Panc1 (cell line): ENCODE data around the gene MYBPH. TPM values are rescaled to one million over a fixed set of nuclear protein-coding genes. Genes with fewer than 3 reads are reported as not detected.

Source experiments
- ATAC-seq: fragments of 200-7000 bp; cut with Tn5 transposase; 2 replicates; pipeline ENCODE4 v1.9.1; 2020; ENCODE audit warnings: mild to moderate bottlenecking, moderate library complexity
- BruUV-seq: library from RNA; stranded (reverse); fragments of 400-500 nt; replicated peaks from 2 replicates; lab custom pipeline; 2021; lab: Mats Ljungman, UMichigan
- CTCF ChIA-PET: fragments of 300-600 bp; sonication (Branson Sonifier 250); formaldehyde crosslinking; loops from one replicate; lab custom pipeline; 2022; ENCODE audit warnings: antibody characterized with exemption; lab: Charles Lee
- POLR2A ChIA-PET: fragments of 300-600 bp; sonication (Branson Sonifier 250); formaldehyde crosslinking; loops from one replicate; lab custom pipeline; 2022; ENCODE audit warnings: antibody characterized with exemption; lab: Charles Lee
- DNase-seq: peaks from one replicate; pipeline ENCODE4 v3.0.0-alpha.2; 2010; ENCODE audit warnings: low read depth, low spot score
- H3K27ac ChIP-seq: 2 replicates; pipeline ENCODE4 v1.5.1; 2011; ENCODE audit warnings: mild to moderate bottlenecking, low read length, inconsistent platforms
- H3K27me3 ChIP-seq: fragments of 200-500 bp; sonication (Bioruptor generic); 2 replicates; pipeline ENCODE4 v1.6.0; 2014; ENCODE audit warnings: low read length, inconsistent platforms; ENCODE audit not compliant: control insufficient read depth, insufficient read depth
- H3K36me3 ChIP-seq: fragments of 200-500 bp; sonication (Bioruptor generic); 2 replicates; pipeline ENCODE4 v1.5.1; 2014; ENCODE audit warnings: inconsistent platforms, mild to moderate bottlenecking, low read length, moderate library complexity; ENCODE audit not compliant: control insufficient read depth, insufficient read depth
- H3K4me1 ChIP-seq: 2 replicates; pipeline ENCODE4 v1.5.1; 2011; ENCODE audit warnings: inconsistent platforms, mild to moderate bottlenecking, low read length, moderate library complexity; ENCODE audit not compliant: control insufficient read depth, insufficient read depth
- H3K4me3 ChIP-seq, 2 experiments: 2 replicates each; pipeline ENCODE4 v1.5.1; 2011 to 2012; ENCODE audit warnings: low read depth in 2 of 2, low read length in 2 of 2, mild to moderate bottlenecking in 2 of 2, inconsistent platforms in 1 of 2, moderate library complexity in 1 of 2
- H3K9me3 ChIP-seq: fragments of 200-500 bp; sonication (Bioruptor generic); 2 replicates; pipeline ENCODE4 v1.5.1; 2014; ENCODE audit warnings: low read depth, mild to moderate bottlenecking, inconsistent platforms, low read length, moderate library complexity; ENCODE audit not compliant: control insufficient read depth, insufficient read depth
- POLR2AphosphoS5 ChIP-seq: IDR thresholded peaks from 2 replicates; pipeline ENCODE4 v1.6.1; 2012; ENCODE audit warnings: mild to moderate bottlenecking, low read depth, low read length, moderate library complexity
- SIN3A ChIP-seq: IDR thresholded peaks from 2 replicates; pipeline ENCODE4 v1.6.1; 2012; ENCODE audit warnings: low read depth, mild to moderate bottlenecking, low read length, moderate library complexity, borderline replicate concordance; ENCODE audit not compliant: insufficient read depth
- TCF7L2 ChIP-seq: IDR thresholded peaks from 2 replicates; pipeline ENCODE4 v1.6.1; 2011; ENCODE audit warnings: mild to moderate bottlenecking, low read depth, low read length, inconsistent platforms
- in situ Hi-C: cut with HindIII; loops from 2 replicates; pipeline ENCODE4 v1.10.0; 2016; ENCODE audit warnings: low sequenced_read_pairs, low pct_unique_long_range_greater_than_20kb
- intact Hi-C: fragments of 100-400 bp; cut with micrococcal nuclease; formaldehyde crosslinking; loops from one replicate; pipeline ENCODE4 v1.10.0; 2022; ENCODE audit not compliant: unreplicated experiment
- total RNA-seq: library from RNA; stranded (reverse); gene quantifications from one replicate; pipeline ENCODE4 v1.2.1, GENCODE V29; 2021; ENCODE audit not compliant: unreplicated experiment
- TF ChIP-seq, protein P1 (sequence below): fragments of 450-650 bp; IDR thresholded peaks from 2 replicates; pipeline ENCODE4 v1.5.1; 2017; ENCODE audit warnings: mild to moderate bottlenecking
- TF ChIP-seq, protein P2 (sequence below), 2 experiments: IDR thresholded peaks; 2 replicates each; pipeline ENCODE4 v1.6.1; 2011 to 2012; ENCODE audit warnings: low read depth in 2 of 2, control low read depth in 1 of 2, low read length in 1 of 2, mild to moderate bottlenecking in 1 of 2, moderate library complexity in 1 of 2; ENCODE audit not compliant: insufficient read depth in 1 of 2

Gene MYBPH
- total RNA-seq, 1 experiment from 2014 or later = not detected

GRCh38 chr1:203210988-203211387 is 35.4 kb upstream of the MYBPH start:
- Histone ChIP-seq H3K36me3 (no peaks in the 10 kb centered on the region), H3K9me3 (no peaks in the 10 kb centered on the region), H3K27me3 (peaks cover 6% of the 10 kb centered on the region; the same call in 1 of the 2 replicates), H3K4me3 (no peak overlapping the region), H3K4me1 (no peaks in the 10 kb centered on the region), H3K27ac (no peak overlapping the region)
- ChIA-PET POLR2A (no interaction called here), CTCF (no interaction called here)
- in situ Hi-C loops (no loop called here), intact Hi-C loops (no loop called here)
- TF ChIP-seq, protein P1, sequence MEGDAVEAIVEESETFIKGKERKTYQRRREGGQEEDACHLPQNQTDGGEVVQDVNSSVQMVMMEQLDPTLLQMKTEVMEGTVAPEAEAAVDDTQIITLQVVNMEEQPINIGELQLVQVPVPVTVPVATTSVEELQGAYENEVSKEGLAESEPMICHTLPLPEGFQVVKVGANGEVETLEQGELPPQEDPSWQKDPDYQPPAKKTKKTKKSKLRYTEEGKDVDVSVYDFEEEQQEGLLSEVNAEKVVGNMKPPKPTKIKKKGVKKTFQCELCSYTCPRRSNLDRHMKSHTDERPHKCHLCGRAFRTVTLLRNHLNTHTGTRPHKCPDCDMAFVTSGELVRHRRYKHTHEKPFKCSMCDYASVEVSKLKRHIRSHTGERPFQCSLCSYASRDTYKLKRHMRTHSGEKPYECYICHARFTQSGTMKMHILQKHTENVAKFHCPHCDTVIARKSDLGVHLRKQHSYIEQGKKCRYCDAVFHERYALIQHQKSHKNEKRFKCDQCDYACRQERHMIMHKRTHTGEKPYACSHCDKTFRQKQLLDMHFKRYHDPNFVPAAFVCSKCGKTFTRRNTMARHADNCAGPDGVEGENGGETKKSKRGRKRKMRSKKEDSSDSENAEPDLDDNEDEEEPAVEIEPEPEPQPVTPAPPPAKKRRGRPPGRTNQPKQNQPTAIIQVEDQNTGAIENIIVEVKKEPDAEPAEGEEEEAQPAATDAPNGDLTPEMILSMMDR = no peak
- no peak for TF ChIP-seq POLR2AphosphoS5
- TF ChIP-seq, protein P2, sequence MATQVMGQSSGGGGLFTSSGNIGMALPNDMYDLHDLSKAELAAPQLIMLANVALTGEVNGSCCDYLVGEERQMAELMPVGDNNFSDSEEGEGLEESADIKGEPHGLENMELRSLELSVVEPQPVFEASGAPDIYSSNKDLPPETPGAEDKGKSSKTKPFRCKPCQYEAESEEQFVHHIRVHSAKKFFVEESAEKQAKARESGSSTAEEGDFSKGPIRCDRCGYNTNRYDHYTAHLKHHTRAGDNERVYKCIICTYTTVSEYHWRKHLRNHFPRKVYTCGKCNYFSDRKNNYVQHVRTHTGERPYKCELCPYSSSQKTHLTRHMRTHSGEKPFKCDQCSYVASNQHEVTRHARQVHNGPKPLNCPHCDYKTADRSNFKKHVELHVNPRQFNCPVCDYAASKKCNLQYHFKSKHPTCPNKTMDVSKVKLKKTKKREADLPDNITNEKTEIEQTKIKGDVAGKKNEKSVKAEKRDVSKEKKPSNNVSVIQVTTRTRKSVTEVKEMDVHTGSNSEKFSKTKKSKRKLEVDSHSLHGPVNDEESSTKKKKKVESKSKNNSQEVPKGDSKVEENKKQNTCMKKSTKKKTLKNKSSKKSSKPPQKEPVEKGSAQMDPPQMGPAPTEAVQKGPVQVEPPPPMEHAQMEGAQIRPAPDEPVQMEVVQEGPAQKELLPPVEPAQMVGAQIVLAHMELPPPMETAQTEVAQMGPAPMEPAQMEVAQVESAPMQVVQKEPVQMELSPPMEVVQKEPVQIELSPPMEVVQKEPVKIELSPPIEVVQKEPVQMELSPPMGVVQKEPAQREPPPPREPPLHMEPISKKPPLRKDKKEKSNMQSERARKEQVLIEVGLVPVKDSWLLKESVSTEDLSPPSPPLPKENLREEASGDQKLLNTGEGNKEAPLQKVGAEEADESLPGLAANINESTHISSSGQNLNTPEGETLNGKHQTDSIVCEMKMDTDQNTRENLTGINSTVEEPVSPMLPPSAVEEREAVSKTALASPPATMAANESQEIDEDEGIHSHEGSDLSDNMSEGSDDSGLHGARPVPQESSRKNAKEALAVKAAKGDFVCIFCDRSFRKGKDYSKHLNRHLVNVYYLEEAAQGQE (IDR thresholded peaks at IDR 0.05; ENCODE audit: insufficient read depth in 1 of 2, low read depth in 2 of 2, low read length in 1 of 2) = no peak
- TF ChIP-seq SIN3A = no peak
- TF ChIP-seq TCF7L2 = no peak
- ATAC-seq (no peak), DNase-seq (no peak)
- no TSS peak for BruUV-seq

GRCh38 chr1:203210350-203210749 is 34.7 kb upstream of the MYBPH start:
- POLR2A ChIA-PET = no interaction called here
- Histone ChIP-seq H3K27ac (no peak overlapping the region), H3K4me1 (no peaks in the 10 kb centered on the region), H3K4me3 (no peak overlapping the region), H3K36me3 (no peaks in the 10 kb centered on the region), H3K27me3 (peaks cover 6% of the 10 kb centered on the region; the same call in 1 of the 2 replicates), H3K9me3 (no peaks in the 10 kb centered on the region)
- in situ Hi-C loops (no loop called here), intact Hi-C loops (no loop called here)
- CTCF ChIA-PET = no interaction called here
- ATAC-seq (no peak), DNase-seq (no peak)
- no peak for TF ChIP-seq TCF7L2
- TF ChIP-seq, protein P1 = no peak
- no peak for TF ChIP-seq SIN3A
- BruUV-seq = no TSS peak
